GM18505 (cell line): ENCODE data around the gene KIF9.
"Not testable (repeated sequence)": the region's sequence is repeated elsewhere in the genome, so short reads cannot be mapped to it uniquely, and the experiment has no call there.

Experiments used
- ATAC-seq: cut with Tn5 transposase; IDR thresholded peaks from one replicate; pipeline ENCODE4 v1.9.1; 2021; ENCODE audit not compliant: unreplicated experiment
- POLR2A ChIP-seq: IDR thresholded peaks from 4 replicates; pipeline ENCODE4 v1.6.1; 2011; ENCODE audit warnings: borderline replicate concordance; ENCODE audit not compliant: insufficient read depth, insufficient read length; ENCODE audit errors: extremely low read depth

Gene KIF9

DNA sequence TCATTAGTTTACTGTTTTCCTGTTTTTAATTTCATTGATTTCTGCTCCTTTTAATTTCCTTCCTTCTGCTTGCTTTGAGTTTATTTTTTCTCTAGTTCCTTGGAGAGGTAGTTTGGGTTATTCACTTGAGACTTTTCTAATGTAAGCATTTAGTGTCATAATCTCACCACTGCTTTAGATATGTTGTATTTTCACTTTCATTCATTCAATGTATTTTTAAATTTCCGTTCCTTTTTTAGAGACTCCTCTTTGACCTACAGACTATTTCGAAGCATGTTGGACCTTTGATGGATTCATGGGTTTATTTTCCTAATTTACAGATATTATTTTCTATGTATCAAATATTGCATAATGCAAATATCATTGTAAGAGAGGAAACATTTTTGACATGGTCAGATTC, 23.4 kb upstream of the KIF9 start:
- no peak for ATAC-seq
- no peak for TF ChIP-seq POLR2A

DNA sequence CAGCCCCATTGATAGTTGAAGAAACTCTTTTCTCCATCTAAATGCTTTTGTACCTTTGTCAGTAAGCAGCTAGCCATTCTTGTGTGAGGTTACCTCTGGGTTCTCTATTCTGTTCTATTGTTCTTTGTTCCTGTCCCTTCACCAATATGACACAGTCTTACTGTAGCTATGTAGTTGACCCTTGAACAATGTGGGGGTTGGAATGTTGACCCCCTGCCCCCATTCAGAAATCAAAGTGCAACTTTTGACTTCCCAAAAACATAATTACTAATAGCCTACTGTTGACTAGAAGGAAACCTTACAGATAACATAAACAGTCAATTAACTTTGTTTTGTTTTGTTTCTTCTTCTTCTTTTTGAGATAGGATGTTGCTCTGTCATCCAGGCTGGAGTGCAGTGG, 18.9 kb upstream of the KIF9 start:
- no peak for TF ChIP-seq POLR2A
- ATAC-seq: no peak

DNA sequence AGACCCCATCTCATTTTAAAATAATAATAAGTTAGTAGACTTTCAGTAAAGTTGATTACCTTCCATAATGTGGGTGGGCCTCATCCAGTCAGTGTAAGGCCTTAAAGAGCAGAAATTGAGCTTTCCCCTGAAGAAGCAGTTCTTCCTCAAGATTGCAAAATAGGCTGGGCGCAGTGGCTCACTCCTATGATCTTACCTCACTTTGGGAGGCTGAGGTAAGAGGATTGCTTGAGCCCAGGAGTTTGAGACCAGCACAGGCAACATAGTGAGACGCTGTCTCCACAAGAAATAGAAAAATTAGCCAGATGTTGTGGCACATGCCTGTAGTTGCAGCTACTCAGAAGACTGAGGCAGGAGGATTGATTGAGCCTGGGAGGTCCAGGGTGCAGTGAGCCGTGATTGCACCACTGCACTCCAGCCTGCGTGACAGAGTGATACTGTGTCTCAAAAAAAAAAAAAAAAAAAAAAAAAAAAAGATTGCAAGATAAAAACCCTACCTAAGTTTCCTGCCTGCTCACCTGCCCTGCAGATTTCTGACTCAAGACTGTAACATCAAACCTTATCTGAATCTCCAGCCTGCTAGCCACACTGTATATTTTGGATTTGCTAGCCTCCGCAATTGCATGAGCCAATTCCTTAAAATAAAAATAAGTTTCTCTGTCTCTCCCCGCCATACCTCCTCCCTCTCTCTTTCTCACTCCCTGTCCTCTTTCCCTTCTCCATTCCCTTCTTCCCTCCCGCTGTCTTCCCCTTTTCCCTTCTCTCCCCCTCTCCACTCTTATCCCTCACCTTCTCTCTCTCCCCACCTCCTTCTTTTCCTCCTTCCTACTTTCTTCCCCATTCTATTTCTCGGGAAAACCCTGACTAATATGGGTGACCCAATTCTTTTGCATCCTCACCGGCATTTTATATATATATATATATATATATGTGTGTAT, 17.1 kb upstream of the KIF9 start:
- no peak for ATAC-seq
- TF ChIP-seq POLR2A: no peak

DNA sequence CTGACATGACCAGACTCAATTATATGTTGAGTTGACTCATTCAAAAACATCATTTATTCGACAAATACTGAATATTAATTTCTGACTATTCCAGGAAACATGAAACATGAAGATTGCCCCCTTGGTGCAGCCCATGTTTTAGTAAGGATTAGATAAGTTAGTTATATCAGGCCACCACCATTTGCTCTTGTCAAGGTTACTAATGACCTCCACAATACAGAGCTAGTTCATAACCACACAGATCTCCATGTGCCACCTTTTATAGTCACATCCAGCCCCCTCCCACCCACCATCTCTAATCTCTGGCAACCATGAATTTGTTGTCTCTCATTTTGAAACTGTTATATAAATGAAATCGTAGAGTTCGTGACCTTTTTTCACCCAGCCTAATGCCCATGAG, 15.8 kb upstream of the KIF9 start:
- no peak for ATAC-seq
- TF ChIP-seq POLR2A: no peak

DNA sequence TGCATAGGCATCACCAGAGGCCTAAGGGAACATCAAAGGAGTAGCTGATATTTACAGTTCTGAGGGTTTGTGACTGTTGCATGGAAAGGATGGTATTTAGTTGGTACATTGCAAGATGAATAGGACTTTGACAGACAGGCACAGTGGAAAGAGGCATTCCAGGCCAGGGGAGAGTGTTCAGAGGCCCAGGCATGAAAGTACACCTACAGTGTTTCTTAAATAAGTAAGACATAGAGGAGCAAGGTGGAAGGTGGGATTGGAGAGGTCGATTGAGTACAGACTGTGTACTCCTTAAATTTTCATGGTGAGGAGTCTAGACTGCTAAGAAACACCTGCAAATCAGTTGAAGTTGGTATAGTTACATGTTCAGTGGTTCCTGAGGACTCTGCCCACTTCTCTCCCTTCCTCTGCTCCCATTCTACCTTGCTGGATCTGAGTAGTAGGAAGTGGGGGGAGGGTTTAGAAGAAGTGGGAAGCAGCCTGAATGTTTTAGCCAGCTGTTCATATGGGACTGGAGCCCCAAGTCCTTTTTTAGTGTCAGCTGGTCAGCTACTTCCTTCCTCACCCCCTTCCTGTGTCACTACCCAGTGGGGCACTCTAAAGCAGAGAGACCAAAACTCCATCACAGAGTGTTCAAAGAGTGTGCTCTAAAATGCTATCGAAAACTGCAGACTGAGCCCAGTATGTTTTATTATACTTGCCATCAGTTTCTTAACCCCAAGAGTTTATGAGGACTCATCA, 14.1 kb upstream of the KIF9 start:
- TF ChIP-seq POLR2A: no peak
- no peak for ATAC-seq

DNA sequence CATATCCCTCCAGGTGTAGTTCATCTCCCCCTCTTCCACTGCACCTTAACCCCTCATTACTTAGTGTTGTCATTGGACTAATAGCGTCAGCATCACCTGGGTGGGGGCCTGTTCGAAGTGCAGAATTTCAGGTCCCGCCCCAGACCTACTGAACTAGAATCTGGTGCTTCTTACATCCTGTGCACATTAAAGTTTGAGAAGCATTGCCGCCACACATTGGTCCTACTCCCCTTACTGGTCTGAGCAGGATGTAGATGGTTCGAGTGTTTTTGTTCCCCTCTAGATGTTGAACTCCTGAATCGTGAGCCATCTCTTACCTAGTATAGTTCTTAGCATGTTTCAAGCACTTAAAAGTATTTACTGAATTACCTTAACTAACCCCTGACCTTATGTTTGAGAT, 13.4 kb upstream of the KIF9 start:
- no peak for ATAC-seq
- TF ChIP-seq POLR2A: no peak

DNA sequence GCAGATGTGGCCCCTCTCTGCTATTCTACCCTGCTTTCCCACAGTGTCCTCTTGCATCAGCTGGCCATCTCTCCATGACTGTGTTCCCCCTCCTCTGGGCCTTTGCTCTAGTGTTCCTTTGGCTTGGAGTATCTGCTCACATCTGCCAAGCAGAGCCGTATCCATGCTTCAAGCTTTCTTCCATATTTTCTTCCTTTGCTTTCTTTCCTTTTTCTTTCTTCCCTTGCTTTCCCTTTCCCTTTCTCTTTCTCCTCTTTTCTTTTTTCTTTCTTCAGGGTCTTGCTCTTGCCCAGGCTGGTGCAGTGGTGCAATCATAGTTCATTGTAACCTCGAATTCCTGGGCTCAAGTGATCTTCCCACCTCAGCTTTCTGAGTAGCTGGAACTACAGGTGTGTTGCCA, 12.7 kb upstream of the KIF9 start:
- ATAC-seq: no peak
- TF ChIP-seq POLR2A: no peak

DNA sequence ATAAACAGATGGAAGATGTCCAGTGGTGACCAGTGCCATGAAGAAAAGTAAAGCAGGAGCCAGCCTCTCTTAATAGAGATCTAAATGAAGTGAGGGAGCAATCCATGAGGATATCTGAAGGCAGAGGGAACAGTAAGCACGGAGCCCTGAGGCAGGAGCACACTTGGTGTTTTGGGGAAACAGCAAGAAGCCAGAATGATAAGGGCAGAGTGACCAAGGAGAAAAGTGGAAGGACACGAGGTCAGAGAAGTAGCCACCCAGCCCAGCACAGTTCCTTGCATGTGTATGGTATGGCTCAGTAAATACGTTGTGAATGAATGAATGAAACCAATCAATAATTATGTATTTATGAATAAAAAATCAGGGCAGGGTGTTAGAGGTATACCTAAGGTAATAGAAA, 11.8 kb upstream of the KIF9 start:
- ATAC-seq: no peak
- no peak for TF ChIP-seq POLR2A

DNA sequence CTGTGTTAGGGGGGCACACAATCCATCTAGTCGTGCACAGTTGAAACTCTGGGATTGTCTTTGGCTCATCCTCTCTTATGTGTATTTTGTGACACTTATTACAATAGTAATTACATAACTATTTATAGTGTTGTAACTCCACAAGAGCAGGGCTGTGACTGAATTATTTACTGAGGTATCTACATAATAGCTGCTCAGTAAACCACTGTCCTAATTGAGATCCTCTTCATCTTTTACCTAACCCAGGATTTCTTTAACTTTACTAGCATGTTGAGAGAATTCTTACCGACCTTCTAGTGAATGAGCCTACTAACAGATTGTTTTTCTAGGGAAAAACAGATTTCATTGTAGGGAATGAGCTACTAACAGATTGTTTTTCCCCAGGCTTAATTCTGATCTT, 11.2 kb upstream of the KIF9 start:
- TF ChIP-seq POLR2A: no peak
- ATAC-seq: no peak

DNA sequence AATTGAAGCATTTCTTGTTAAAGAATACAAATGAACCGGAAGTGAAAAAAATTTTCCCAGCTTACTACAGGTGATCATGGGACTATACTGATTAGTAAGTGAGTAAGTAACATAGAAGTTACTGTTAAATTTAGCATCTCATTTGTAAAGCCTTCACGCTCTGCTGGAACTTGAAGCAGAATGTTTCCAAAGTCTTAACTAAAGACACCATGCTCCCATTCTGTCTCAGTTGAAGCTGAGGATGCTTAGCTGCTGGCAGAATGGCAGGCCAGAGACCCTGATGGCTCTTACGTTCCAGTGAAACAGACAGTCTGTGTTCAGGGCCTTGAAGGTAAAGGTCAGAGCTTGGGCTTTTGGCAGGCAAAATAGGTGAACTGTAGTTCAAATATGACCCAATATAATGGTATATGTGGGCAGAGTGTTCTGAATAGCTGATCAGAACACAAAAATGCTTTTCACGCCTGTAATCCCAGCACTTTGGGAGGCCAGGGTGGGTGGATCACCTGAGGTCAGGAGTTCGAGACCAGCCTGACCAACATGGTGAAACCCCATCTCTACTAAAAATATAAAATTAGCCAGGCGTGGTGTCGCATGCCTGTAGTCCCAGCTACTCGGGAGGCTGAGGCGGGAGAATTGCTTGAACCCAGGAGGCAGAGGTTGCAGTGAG, 9.3 kb upstream of the KIF9 start:
- not testable (repeated sequence) for ATAC-seq

DNA sequence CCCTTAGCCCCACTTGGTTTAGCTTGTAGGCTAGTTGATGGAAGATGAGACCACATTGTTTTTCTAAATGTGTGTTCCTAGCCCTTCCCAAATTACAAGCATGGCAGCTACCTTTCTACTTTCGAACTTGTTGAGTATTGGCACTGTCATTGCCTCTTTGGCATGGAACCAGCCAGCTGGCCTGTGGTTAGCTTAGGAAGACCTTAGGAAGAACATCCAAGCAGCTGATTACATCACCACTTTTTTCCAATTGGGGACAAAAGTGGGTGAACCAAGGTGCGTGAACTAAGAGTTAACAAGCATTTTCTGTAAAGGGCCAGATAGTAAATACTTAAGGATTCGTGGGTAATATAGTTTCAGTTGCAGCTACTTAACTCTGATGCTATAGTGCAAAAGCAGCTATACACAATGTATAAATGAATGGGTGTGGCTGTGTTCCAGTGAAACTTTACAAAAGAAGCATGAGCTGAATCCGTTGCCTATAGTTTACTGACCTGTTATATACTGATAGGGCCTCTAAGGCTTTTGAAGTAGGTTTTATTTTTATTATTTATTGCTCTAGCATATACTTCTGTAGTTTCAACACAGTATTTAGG, 8.7 kb upstream of the KIF9 start:
- TF ChIP-seq POLR2A: no peak
- no peak for ATAC-seq

DNA sequence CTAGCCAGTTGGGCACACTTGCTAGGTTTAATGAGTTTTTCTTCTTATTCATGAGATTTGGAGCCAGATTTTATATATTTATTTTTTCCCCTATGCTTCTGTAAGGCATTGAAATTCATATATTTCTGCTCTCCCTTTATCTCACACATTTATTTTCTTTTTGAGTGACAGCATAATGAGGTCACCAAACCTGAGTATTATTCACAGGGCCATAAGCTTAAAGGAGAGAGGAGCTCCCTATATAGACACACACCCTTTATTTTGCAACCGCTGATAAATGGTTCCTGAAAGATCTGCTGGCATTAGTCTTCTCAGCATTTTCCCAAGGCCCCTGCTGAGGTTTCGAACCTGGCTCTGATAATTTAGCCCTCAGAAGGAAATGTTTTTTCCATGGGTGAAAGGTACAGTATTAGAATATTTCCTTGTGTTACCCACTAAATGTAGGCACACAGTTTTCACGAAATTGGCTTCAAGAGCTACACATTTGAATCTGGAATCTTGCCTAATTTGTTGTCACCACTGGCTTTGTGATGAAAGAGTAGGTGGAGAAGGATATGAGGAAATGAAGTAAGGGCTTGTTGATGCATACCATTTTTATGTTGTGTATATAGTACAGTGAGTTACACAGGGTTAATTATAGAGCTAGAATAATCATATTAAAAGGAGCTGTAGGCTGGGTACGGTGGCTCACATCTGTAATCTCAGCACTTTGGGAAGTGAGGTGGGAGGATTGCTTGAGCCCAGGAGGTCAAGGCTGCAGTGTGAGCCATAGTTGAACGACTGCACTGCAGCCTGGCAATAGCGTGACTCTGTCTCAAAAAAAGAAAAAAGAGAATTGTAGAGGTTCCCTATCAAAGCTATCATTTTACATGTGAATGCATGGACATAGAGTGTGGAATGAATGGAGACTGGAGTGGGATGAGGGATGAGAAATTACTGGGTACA, 6.6 kb upstream of the KIF9 start:
- TF ChIP-seq POLR2A: no peak
- ATAC-seq: no peak
